Adrenal gland (tissue), 12 donors: Measurements from ENCODE around the gene LRBA. TPM values are rescaled to one million over a fixed set of nuclear protein-coding genes. Genes with fewer than 3 reads are reported as not detected.

Experiments
- DNase-seq, 7 donors: peaks; one replicate each; pipeline ENCODE4 v3.0.0-alpha.2; 2019 to 2020
- H3K27ac ChIP-seq, 5 donors: fragments of 200-600 bp; sonication (generic) in 4 of 5; 1 replicate in 3 of 5; 2 replicates in 2 of 5; pipeline versions ENCODE4 v1.5.1 to v1.8.0; 2016 to 2020; ENCODE audit warnings: mild to moderate bottlenecking in 1 of 5
- H3K27me3 ChIP-seq: fragments of 200-600 bp; 2 replicates; pipeline ENCODE4 v1.8.0; 2021
- H3K36me3 ChIP-seq, 2 donors: fragments of 200-600 bp; replicated peaks in 1 of 2; 1 replicate in 1 of 2; 2 replicates in 1 of 2; pipeline versions ENCODE4 v1.5.1 to v1.8.0; 2018 to 2022
- H3K4me1 ChIP-seq, 2 donors: fragments of 200-600 bp; replicated peaks in 1 of 2; 1 replicate in 1 of 2; 2 replicates in 1 of 2; pipeline versions ENCODE4 v1.5.1 to v1.8.0; 2018 to 2021
- H3K4me3 ChIP-seq, 4 donors: fragments of 200-600 bp; sonication (generic) in 3 of 4; one replicate each; pipeline ENCODE4 v1.5.1; 2016 to 2018
- H3K9me3 ChIP-seq, 3 donors: fragments of 200-600 bp; sonication (generic) in 1 of 3; replicated peaks in 1 of 3; 1 replicate in 2 of 3; 2 replicates in 1 of 3; pipeline versions ENCODE4 v1.5.1 to v1.8.0; 2016 to 2021
- CTCF ChIP-seq, 6 experiments: fragments of 450-650 bp in 4 of 6; fragments of 200-600 bp in 2 of 6; sonication (generic) in 1 of 6; IDR thresholded peaks; 1 replicate in 5 of 6; 2 replicates in 1 of 6; pipeline versions ENCODE4 v1.5.1 to v1.8.0; 2016 to 2021; ENCODE audit warnings: antibody characterized with exemption in 6 of 6, mild to moderate bottlenecking in 2 of 6, moderate library complexity in 1 of 6
- POLR2A ChIP-seq, 2 donors: fragments of 450-650 bp; IDR thresholded peaks; one replicate each; pipeline ENCODE4 v1.6.1; 2017; ENCODE audit warnings: antibody characterized with exemption in 2 of 2, mild to moderate bottlenecking in 2 of 2, moderate library complexity in 1 of 2
- WGBS, 4 donors: extraction: QIAGEN DNeasy Blood & Tissue Kit in 2 of 4; methylation state at CpG; one replicate each; pipeline versions ENCODE4 v1.1.5 to v1.1.7; 2013 to 2017; 5-methylcytosine and 5-hydroxymethylcytosine counted together
- intact Hi-C, 2 donors: fragments of 100-400 bp; cut with DNase I; formaldehyde crosslinking; loops; one replicate each; pipeline versions ENCODE4 v1.14.1 to v1.15.0; 2022 to 2023
- polyA plus RNA-seq, 3 donors: library from polyadenylated mRNA; stranded (reverse); fragments of 200-250 nt in 2 of 3; fragments of 350-450 nt in 1 of 3; fragmentation: Illumina TruSeq in 1 of 3; extraction: RNeasy Lipid Tissue Mini Kit (QIAGEN cat#74804) in 1 of 3; gene quantifications; one replicate each; pipeline ENCODE4 v1.2.3, GENCODE V29; 2013 to 2014
- total RNA-seq, 9 donors: library from RNA; depleted of rRNA in 4 of 9; stranded (reverse); fragments of >200 nt in 4 of 9; fragments of 120-200 nt in 1 of 9; fragmentation: NEBNext Ultra II Directional in 1 of 9; extraction: Animal tissue kit (Norgen Biotek cat#: 25700) in 1 of 9; gene quantifications; one replicate each; pipeline versions ENCODE4 v1.1.0 to v1.2.4, GENCODE V29; 2013 to 2023
- donor health status: healthy with polysubstance abuse.
- donor health status: Bipolar disorder and iron deficiency.
- donor health status: DM: yes; HTN: yes; CAD: no.
- donor health status: DM: no; HTN: no; CAD: no.
- donor health status: DM: no; HTN: no; CAD: no.
- donor health status: DM: yes; HTN: yes; CAD: no.

LRBA gene
- total and polyA plus RNA-seq, 12 donors, result 9.6 to 106 (median 40.6) TPM

- Histone ChIP-seq H3K9me3 (no peaks in the 10 kb centered on the region), H3K27me3 (no peaks in the 10 kb centered on the region), H3K4me3 (no peak overlapping the region), H3K36me3 (no peaks in the 10 kb centered on the region), H3K4me1 (no peaks in the 10 kb centered on the region), H3K27ac (no peak overlapping the region)
- WGBS, 4 donors, result 81 to 93% (median 89%) methylated on average over 4 of the region's 4 CpGs
- no peak for DNase-seq
- intact Hi-C loops, result no loop called here
- no peak for TF ChIP-seq POLR2A (IDR thresholded peaks at IDR 0.05)
- no peak for TF ChIP-seq CTCF (IDR thresholded peaks at IDR 0.05)
Observed at GRCh38 chr4:150547154-150547838, 467.8 kb downstream of the LRBA start.

DNA sequence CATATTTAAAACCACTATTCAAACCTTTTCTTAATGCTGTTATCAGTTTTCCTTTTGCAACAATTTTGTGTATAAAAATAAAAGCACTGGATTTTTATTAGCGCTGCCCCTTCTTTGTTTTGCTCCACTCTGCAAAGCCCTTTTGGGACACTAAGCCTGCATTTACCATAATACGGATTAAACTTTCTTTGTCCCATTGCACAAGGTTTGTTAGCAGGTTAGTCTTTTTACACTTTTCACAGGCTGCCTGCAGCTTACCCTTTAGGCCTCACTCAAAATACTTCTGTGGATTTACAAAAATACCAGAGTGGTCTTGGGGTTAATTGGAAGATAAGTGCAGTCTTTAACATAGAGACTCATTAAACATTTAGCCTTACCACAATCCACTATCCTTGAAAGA is 468.8 kb downstream of the LRBA start:
- no peaks in the 10 kb centered on the region for H3K27me3 ChIP-seq
- WGBS, 4 donors, result 97 to 100% (median 97%) methylated on average over 2 of the region's 2 CpGs
- intact Hi-C loops, result no loop called here
- TF ChIP-seq CTCF (IDR thresholded peaks at IDR 0.05), result no peak
- TF ChIP-seq POLR2A (IDR thresholded peaks at IDR 0.05), result no peak
- no peak overlapping the region for H3K27ac ChIP-seq
- H3K36me3 ChIP-seq, result no peaks in the 10 kb centered on the region
- H3K9me3 ChIP-seq, result no peaks in the 10 kb centered on the region
- DNase-seq, result no peak
- no peak overlapping the region for H3K4me3 ChIP-seq
- H3K4me1 ChIP-seq, result no peaks in the 10 kb centered on the region

GRCh38 chr4:150543042-150543441 is 472.0 kb downstream of the LRBA start:
- TF ChIP-seq CTCF (IDR thresholded peaks at IDR 0.05), result no peak
- no peak for TF ChIP-seq POLR2A (IDR thresholded peaks at IDR 0.05)
- H3K9me3 ChIP-seq, result no peaks in the 10 kb centered on the region
- H3K27ac ChIP-seq, result no peak overlapping the region
- no peak for DNase-seq
- H3K36me3 ChIP-seq, result no peaks in the 10 kb centered on the region
- H3K4me3 ChIP-seq, result no peak overlapping the region
- H3K27me3 ChIP-seq, result no peaks in the 10 kb centered on the region
- WGBS, 4 donors, result 63 to 79% (median 76%) methylated on average over 1 of the region's 1 CpG
- intact Hi-C loops, result no loop called here
- no peaks in the 10 kb centered on the region for H3K4me1 ChIP-seq

DNA sequence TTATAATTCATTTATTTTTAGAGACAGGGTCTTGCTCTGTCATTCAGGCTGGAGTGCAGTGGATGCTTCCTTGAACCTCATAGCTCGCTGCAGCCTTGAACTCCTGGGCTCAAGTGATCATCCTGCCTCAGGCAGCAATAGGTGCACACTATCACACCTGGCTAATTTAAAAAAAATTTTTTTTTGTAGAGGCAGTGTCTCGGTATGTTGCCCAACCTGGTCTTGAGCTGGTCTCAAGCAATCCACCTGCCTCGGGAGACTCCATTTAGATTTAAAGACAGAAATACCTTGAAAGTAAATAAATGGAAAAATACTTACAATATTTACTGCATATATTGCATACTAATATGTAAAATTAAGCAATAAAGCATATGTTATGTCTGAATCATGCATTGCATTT is 473.4 kb downstream of the LRBA start:
- H3K27ac ChIP-seq, result no peak overlapping the region
- H3K4me3 ChIP-seq, result no peak overlapping the region
- no peaks in the 10 kb centered on the region for H3K9me3 ChIP-seq
- 92 to 96% (median 96%) methylated on average over 3 of the region's 3 CpGs for WGBS, 4 donors
- no peak for TF ChIP-seq CTCF (IDR thresholded peaks at IDR 0.05)
- no peak for TF ChIP-seq POLR2A (IDR thresholded peaks at IDR 0.05)
- no peaks in the 10 kb centered on the region for H3K4me1 ChIP-seq
- intact Hi-C loops, result no loop called here
- no peaks in the 10 kb centered on the region for H3K27me3 ChIP-seq
- no peaks in the 10 kb centered on the region for H3K36me3 ChIP-seq
- DNase-seq, result no peak
